Measurements from ENCODE around the gene NPDC1.

DNA sequence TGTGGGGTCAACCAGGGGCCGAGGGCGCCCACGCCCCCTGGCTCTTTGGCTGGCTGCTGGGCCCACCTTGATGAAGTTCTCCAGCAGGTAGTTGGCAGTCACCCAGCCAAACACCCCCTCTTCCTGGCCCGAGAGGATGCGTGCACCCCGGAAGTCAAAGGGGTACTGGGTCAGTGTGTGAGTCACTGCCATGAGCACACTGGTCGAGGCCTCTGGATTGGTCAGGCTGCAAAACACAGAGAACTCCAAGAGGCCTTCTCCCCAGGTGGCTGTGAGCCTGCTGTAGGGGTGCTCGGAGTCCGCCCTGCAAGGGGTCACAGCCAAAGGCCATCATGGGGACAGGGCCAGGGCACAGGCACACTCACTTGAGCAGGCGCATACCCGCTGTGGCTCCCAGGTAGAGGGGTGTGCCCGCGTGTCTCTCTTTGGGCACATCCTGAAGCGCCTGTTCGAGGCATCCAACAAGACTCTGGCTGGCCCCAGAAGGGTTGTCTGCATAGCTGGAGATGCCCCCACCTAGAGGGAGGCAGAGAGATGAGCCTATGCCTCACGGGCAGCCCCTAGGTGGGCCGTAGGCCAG is 5.3 kb upstream of the NPDC1 start:
- TF ChIP-seq POLR2AphosphoS5 (IDR thresholded peaks at IDR 0.05) = no peak
- TF ChIP-seq, protein P1, sequence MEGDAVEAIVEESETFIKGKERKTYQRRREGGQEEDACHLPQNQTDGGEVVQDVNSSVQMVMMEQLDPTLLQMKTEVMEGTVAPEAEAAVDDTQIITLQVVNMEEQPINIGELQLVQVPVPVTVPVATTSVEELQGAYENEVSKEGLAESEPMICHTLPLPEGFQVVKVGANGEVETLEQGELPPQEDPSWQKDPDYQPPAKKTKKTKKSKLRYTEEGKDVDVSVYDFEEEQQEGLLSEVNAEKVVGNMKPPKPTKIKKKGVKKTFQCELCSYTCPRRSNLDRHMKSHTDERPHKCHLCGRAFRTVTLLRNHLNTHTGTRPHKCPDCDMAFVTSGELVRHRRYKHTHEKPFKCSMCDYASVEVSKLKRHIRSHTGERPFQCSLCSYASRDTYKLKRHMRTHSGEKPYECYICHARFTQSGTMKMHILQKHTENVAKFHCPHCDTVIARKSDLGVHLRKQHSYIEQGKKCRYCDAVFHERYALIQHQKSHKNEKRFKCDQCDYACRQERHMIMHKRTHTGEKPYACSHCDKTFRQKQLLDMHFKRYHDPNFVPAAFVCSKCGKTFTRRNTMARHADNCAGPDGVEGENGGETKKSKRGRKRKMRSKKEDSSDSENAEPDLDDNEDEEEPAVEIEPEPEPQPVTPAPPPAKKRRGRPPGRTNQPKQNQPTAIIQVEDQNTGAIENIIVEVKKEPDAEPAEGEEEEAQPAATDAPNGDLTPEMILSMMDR (IDR thresholded peaks at IDR 0.05) = no peak

Measured in sigmoid colon (tissue), 4 donors.